ENCODE results near the gene BEST4.
"Not testable (repeated sequence)": the region's sequence is repeated elsewhere in the genome, so short reads cannot be mapped to it uniquely, and the experiment has no call there.

BEST4 gene

GRCh38 chr1:44788120-44788860 is at the start of gene BEST4:
TSS of gene BEST4 (minus strand) at chr1:44788170. CDS start at chr1:44787705, 465 bp downstream.
- no peak for DNase-seq (ENCODE audit: low read depth, low spot score)

- peak; percentile 90 for DNase-seq (ENCODE audit: low read depth, low spot score)
Observed at GRCh38 chr1:44835738-44836675, 48.0 kb upstream of the BEST4 start.

- DNase-seq (ENCODE audit: low read depth, low spot score): no peak
Observed at GRCh38 chr1:44834328-44834727, 46.4 kb upstream of the BEST4 start.

GRCh38 chr1:44832056-44832705 is 44.2 kb upstream of the BEST4 start:
- peak; percentile 39 for DNase-seq (ENCODE audit: low read depth, low spot score)

DNA sequence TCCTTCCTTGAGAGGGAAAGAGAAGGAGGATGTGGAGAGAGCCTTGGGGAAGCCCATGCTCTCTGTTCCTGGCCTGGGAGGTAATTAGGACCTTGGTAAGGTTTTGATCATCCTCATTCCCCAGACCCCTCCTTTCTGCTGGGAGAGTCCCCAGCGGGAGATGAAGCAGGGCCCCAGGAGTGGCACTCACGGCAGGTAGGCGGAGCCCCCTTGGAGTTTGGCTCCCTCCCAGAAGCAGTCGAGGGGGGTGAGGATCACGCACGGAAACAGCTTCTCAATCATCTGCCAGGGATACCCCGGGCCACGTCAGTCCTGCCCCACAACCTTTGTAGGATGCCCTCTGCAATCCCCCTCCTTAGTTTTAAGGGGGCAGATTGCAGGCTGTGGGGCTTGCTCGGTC is 43.5 kb upstream of the BEST4 start:
- DNase-seq (ENCODE audit: low read depth, low spot score): no peak

GRCh38 chr1:44830900-44831304 is 42.9 kb upstream of the BEST4 start:
- DNase-seq (ENCODE audit: low read depth, low spot score): no peak

DNA sequence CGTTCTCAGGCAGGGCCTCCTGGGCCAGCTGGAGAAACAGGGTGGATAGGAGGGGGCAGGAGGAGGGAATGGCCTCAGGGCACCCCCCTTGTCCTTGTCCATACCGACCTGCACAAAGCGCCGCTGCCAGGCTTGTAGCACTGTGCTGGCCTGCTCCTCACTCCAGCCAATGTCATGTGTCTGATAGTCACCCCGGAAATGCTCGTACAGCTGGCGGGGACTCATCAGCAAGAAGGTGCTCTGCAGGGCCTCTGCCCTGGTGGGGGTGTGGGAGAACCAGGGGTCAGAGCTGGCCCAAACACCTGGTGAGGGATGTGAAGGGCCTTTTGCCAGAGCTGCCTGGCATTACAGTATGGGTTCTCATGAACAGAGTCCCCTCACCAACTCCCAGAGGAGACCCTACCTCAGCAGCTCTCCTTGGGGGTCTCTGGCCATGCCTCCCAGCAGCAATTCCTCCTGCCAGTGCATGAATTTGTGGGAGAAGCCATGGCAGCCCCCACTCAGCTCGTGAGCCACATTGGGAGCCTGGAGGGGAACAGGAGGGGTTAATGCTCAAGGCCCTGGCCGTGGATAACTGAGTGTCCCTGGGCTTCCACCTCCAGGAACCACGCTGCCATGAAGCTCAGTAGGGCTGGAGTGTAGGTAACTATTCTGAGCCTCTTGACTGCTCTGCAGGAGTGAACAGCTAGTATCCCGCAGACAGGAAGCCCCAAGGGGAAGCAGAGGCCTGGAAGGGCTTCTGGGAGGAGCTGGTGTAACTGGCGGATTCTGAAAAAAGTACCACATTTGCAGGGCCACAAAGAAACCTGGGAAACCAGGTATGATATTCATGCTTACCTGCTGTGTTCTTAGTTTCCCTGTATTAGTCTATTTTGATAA is 41.8 kb upstream of the BEST4 start:
- DNase-seq (ENCODE audit: low read depth, low spot score): no peak

- DNase-seq (ENCODE audit: low read depth, low spot score): no peak
Observed at GRCh38 chr1:44828841-44829440, 41.0 kb upstream of the BEST4 start.

DNA sequence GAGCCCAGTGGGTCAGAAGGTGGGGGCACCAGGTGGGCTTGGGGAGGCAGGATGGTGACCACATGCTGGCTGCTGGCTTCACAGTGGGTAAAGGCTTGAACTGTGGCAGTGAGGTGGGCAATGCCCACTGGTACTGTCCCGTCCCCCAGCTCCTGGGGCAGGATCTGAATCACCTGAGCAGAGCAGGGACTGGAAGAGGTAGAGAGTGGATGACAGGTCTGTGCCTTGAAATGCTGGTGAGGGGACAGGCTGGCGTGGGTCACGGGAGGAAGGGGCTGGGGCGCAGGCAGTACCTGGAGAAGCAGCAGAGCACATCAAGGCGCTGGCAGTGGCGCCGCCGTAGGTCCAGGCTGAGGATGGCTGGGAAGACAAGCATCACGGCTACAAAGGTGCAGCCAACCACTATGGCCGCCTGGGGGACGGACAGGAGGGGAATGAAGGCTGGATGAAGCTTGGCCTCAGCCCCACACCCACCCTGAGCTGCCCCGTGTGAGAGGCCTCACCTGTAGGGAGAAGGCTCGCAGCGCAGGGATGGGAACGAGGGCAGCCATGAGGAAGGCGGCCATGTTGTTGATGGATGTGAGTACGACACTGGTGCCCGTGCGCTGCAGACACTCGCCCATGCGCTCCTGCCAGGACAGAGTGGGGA is 40.2 kb upstream of the BEST4 start:
- DNase-seq (ENCODE audit: low read depth, low spot score): no peak

DNA sequence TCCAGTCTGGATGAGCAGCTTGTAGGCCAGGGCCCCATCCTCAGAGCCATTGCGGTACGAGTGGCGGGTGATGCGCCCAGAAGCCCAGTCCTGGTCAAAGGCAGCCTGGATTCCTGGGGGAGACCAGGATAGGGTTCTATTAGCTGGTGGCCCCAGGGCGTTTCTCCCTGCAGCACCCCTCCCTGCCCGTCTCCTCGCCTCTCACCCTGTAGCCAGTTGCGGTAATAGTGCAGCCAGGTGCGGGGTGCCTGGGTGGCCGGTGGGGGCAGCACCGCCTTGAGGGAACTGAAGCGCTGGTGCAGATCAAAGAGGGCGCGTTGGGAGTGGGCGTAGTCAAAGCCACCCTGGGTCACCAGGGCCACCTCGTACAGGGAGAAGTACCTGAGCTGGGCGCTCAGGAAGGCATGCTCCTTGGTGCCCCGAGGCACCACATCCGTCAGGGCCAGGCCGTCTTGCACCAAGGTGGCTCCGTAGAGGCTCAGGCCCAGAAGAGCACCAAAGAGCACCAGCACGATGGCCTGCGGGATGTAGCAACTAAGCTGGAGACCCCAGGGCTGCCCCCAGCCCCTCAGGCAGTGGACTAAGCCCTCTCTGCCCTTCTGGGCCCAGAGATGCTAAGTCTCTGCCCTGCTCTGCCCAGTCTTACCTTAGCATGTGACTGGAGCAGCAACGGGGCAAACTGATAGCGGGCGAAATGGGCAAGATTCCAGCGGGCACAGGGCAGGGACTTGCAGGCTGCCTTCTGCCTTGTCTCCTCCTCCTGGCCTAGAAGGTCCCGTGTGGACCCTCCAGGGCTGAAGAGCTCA is 39.4 kb upstream of the BEST4 start:
- no peak for DNase-seq (ENCODE audit: low read depth, low spot score)

DNA sequence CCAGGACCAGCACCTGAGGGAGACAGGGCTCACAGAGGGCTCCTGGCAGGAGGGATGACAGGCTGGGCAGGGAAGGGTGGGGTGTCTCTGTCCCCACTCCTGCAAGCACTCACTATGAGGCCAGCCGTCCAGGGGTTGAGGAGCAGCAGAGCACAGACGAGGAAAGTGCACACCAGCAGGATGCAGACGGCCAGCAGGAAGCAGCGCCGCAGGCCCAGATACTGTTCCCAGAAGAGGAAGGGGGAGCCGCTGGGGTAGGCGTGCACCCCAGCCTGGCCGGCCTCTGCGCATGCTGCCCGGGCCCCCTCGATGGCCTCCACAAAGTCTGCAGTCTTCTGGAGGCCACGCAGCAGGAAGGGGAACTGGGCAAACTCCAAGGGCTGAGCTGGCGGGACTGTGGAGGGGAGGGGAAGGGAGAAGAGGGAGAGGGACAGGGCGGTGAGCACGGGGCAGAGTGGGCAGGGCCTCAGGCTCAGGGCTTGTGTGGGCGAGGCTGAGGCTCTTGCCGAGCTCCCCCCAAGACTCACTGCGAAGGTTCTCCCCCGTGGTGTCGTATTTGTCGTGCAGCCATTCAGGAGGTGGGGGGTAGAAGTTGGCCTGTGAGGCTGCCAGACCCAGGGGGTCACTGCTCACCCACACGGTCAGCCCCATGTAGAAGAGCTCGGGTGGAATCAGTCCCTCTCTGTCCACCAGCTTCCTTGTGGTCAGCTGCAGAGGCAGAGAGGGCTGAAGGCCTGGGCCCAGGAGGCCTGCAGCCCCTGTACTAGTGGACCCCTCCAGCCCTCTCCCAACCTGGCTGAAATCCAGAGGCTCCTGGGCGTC is 38.6 kb upstream of the BEST4 start:
- no peak for DNase-seq (ENCODE audit: low read depth, low spot score)

GRCh38 chr1:44824392-44824791 is 36.4 kb upstream of the BEST4 start:
- DNase-seq (ENCODE audit: low read depth, low spot score): not testable (repeated sequence)

DNA sequence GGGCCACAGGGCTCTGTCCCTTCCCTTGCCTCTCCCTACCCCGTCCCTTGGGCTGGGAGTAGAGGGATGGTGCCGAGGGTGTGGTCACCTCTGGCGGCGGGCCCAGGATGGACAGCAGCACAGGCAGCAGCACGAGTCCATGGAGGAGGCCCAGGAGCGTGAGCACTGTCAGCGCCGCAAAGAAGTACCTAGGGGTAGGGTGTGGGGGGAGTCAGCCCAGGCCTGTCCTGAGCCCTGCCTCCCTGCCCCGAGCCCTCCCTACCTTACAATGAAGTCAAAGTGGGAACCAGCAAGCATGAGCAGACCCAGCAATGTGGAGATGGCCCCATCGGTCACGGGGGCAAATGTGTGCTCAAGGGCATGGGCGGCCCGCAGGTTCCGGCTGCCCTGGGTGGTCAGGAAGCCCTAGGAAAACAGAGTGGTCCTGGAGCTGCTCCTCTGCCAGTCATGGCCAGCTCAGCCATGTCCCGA is 35.0 kb upstream of the BEST4 start:
- DNase-seq (ENCODE audit: low read depth, low spot score): no peak

GRCh38 chr1:44822131-44822701 is 34.2 kb upstream of the BEST4 start:
- no peak for DNase-seq (ENCODE audit: low read depth, low spot score)

DNA sequence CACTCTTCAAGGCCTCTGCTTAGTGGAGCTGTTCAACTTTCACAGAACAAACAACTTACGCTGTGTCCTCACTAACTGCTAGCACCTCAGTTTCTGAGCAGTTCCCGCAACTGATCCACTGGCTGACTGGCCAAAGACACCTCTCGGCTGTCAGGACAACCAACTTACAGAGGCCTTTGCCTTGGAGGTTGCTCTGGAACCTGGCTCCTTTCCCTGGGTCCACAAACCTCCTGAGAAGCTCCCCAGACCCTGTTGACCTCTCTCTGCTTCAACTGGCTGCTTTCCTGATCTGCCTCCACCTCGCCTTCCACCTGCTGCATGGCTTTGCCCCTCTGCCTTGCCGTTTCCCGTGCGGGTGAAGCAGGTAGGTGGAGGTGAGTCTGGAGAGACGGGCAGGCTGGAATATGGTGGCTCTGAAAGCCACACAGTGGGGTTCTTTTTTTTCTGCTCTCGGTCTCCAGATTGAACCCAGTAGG is 33.3 kb upstream of the BEST4 start:
- no peak for DNase-seq (ENCODE audit: low read depth, low spot score)

DNA sequence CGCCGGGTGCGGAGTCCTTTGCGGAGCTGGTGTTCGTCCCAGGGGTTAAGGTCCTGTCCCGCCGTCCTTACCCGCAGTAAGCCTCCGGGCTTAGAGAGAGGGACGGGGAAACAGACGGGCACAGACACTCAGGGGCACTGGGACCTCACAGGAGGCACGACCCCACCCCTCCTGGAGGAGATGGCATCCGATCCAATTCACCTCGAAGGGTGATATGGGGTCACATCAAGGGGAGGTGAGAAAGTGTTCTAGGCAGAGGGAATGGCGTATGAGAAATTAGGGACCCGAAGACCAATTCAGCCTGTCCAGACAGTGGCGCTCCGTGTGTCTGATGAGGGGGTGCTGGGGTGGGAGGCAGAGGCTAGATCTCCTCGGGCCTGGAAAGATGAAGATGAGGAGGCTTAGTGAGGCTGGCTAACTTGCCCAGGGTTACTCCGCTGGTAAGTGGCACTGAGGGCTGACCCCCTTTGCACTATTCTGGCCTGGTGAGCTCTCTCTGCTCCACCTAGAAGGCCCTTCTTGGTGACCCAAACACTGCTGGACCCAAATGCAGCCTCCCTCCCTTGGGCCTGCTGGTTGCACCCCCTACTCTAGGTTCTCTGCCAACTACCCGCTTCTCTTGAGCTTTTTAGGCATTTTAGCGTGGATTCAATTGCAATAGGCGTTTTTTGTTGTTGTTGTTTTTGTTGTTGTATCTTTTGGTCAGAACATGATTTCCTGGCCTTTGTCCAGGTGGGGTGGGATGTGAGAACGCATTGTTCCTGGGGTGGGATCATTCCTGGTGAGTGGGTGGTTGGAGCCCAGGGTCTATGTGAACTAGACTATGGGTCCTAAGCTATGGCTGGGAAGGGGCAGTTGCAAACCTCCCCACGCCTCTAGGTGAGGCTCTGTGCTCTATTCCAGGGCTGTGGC is 32.6 kb upstream of the BEST4 start:
- DNase-seq (ENCODE audit: low read depth, low spot score): no peak
